AG04450 (cell line): ENCODE measurements around the gene KLHDC8A. TPM values are rescaled to one million over a fixed set of nuclear protein-coding genes. Genes with fewer than 3 reads are reported as not detected.

Source experiments
- CTCF ChIA-PET: fragments of 300-600, 350-600 bp; formaldehyde crosslinking; extraction: SDS; loops from one replicate; lab custom pipeline; 2022; ENCODE audit warnings: antibody characterized with exemption, inconsistent platforms; lab: Charles Lee
- POLR2A ChIA-PET: fragments of 350-600 bp; formaldehyde crosslinking; extraction: SDS; loops from one replicate; lab custom pipeline; 2021; ENCODE audit warnings: antibody characterized with exemption, inconsistent platforms; lab: Yijun Ruan, JAX
- DNase-seq: peaks from one replicate; pipeline ENCODE4 v3.0.0-alpha.2; 2011; ENCODE audit warnings: low read depth, low spot score
- H3K27ac ChIP-seq: one replicate; pipeline ENCODE4 v1.5.1; 2012; ENCODE audit warnings: low read depth, low read length, control low read depth
- H3K27me3 ChIP-seq: one replicate; pipeline ENCODE4 v1.6.0; 2012; ENCODE audit warnings: low read length; ENCODE audit not compliant: control insufficient read depth, insufficient read depth
- H3K4me3 ChIP-seq: 2 replicates; pipeline ENCODE4 v1.5.1; 2011; ENCODE audit warnings: mild to moderate bottlenecking, low read depth, low read length, control low read depth
- H3K9me3 ChIP-seq: 2 replicates; pipeline ENCODE4 v1.5.1; 2012; ENCODE audit warnings: low read length; ENCODE audit not compliant: control insufficient read depth, insufficient read depth
- CTCF ChIP-seq: IDR thresholded peaks from 2 replicates; pipeline ENCODE4 v1.5.1; 2011; ENCODE audit warnings: low read depth, low read length, control low read depth, inconsistent platforms
- polyA plus RNA-seq: library from polyadenylated mRNA; depleted of rRNA; stranded (reverse); fragments of >200 nt; gene quantifications from 2 replicates; pipeline ENCODE4 v1.2.3, GENCODE V29; 2011

The KLHDC8A gene
- polyA plus RNA-seq, 1 experiment, result 0.06 TPM

- no peak for DNase-seq
- CTCF ChIA-PET, result interaction anchor here (1.0 to 3.3 kb wide), 2 partner anchors 10 to 20 kb away, joined by 4 to 31 read pairs; no protein-coding TSS in a partner anchor
- Histone ChIP-seq H3K4me3 (no peak overlapping the region), H3K27me3 (no peaks in the 10 kb centered on the region), H3K9me3 (no peaks in the 10 kb centered on the region; the same call in 1 of the 2 replicates), H3K27ac (peak overlapping the region; percentile 57)
- POLR2A ChIA-PET, result interaction anchor here (1.4 to 1.7 kb wide), 3 partner anchors 12 to 17 kb away, joined by 7 to 10 read pairs (median 7); no protein-coding TSS in a partner anchor
- TF ChIP-seq CTCF, result no peak
These were observed 41.6 kb downstream of the KLHDC8A start for GRCh38 chr1:205315008-205315618.

- Histone ChIP-seq H3K9me3 (no peaks in the 10 kb centered on the region; the same call in 1 of the 2 replicates), H3K4me3 (peak overlapping the region; percentile 36), H3K27ac (peak overlapping the region; percentile 89), H3K27me3 (no peaks in the 10 kb centered on the region)
- ChIA-PET POLR2A (interaction anchor here (0.6 to 1.8 kb wide), 10 partner anchors 10 to 60 kb away, joined by 3 to 15 read pairs (median 7); no protein-coding TSS in a partner anchor), CTCF (interaction anchor here (0.6 to 3.3 kb wide), 6 partner anchors 11 to 325 kb away, joined by 3 to 31 read pairs (median 4); no protein-coding TSS in a partner anchor)
- DNase-seq, result peak; percentile 66
- TF ChIP-seq CTCF, result no peak
These were observed 43.0 kb downstream of the KLHDC8A start for GRCh38 chr1:205313563-205314308.

- Histone ChIP-seq H3K4me3 (peak overlapping the region; percentile 36), H3K27me3 (no peaks in the 10 kb centered on the region), H3K9me3 (no peaks in the 10 kb centered on the region; the same call in 1 of the 2 replicates), H3K27ac (peak overlapping the region; percentile 89)
- no peak for TF ChIP-seq CTCF
- POLR2A ChIA-PET, result interaction anchor here (0.6 to 1.8 kb wide), 5 partner anchors 19 to 49 kb away, joined by 3 to 15 read pairs (median 8); no protein-coding TSS in a partner anchor
- DNase-seq, result no peak
- CTCF ChIA-PET, result interaction anchor here (0.9 to 3.5 kb wide), 7 partner anchors 12 to 324 kb away, joined by 3 to 31 read pairs (median 6); no protein-coding TSS in a partner anchor
These were observed 43.7 kb downstream of the KLHDC8A start for GRCh38 chr1:205312866-205313562.

GRCh38 chr1:205310976-205311704, 45.6 kb downstream of the KLHDC8A start:
- H3K27ac ChIP-seq, result peak overlapping the region; percentile 21
- H3K9me3 ChIP-seq, result no peaks in the 10 kb centered on the region; the same call in 1 of the 2 replicates
- H3K27me3 ChIP-seq, result no peaks in the 10 kb centered on the region
- no peak for DNase-seq
- no peak overlapping the region for H3K4me3 ChIP-seq
- no peak for TF ChIP-seq CTCF
- POLR2A ChIA-PET, result no interaction called here
- CTCF ChIA-PET, result interaction anchor here (1.0 to 3.5 kb wide), 3 partner anchors 15 to 38 kb away, joined by 3 to 17 read pairs (median 3); no protein-coding TSS in a partner anchor
